H1 (cell line): ENCODE data around the gene APH1B. TPM values are rescaled to one million over a fixed set of nuclear protein-coding genes. Genes with fewer than 3 reads are reported as not detected.

Experiments
- CTCF ChIA-PET: fragments of 300-600 bp; sonication (Branson Sonifier 250); formaldehyde crosslinking; loops from one replicate; lab custom pipeline; 2021; ENCODE audit not compliant: partially characterized antibody; lab: Charles Lee
- POLR2A ChIA-PET: fragments of 300-600 bp; sonication (Branson Sonifier 250); formaldehyde crosslinking; loops from one replicate; lab custom pipeline; 2021; ENCODE audit warnings: inconsistent platforms; ENCODE audit not compliant: partially characterized antibody; lab: Charles Lee
- DNase-seq, 2 experiments: peaks; one replicate each; pipeline versions ENCODE4 v3.0.0 to v3.0.0-alpha.2; 2010 to 2022; ENCODE audit warnings: low spot score in 2 of 2, low read depth in 1 of 2, mixed read lengths in 1 of 2
- FAIRE-seq: peaks from 2 replicates; lab custom pipeline; 2011; peaks lifted over from hg19 to GRCh38; lab: Jason Lieb, UNC
- H2AFZ ChIP-seq: 2 replicates; pipeline ENCODE4 v1.8.1; 2012; ENCODE audit warnings: low read length, inconsistent platforms
- H2AK5ac ChIP-seq: 2 replicates; pipeline ENCODE4 v1.6.1; 2013; ENCODE audit warnings: low read depth, low read length
- H2BK120ac ChIP-seq: replicated peaks from 2 replicates; pipeline ENCODE3; 2013; ENCODE audit warnings: low read depth, low read length, inconsistent platforms
- H2BK12ac ChIP-seq: 2 replicates; pipeline ENCODE4 v1.6.1; 2013; ENCODE audit warnings: low read depth, low read length
- H2BK15ac ChIP-seq: 2 replicates; pipeline ENCODE4 v1.6.1; 2013; ENCODE audit warnings: low read length
- H2BK20ac ChIP-seq: 2 replicates; pipeline ENCODE4 v1.6.1; 2013; ENCODE audit warnings: low read length
- H2BK5ac ChIP-seq: 2 replicates; pipeline ENCODE4 v1.6.1; 2013; ENCODE audit warnings: low read depth, low read length
- H3K14ac ChIP-seq: 2 replicates; pipeline ENCODE4 v1.6.1; 2013; ENCODE audit warnings: inconsistent platforms; ENCODE audit not compliant: insufficient read length
- H3K18ac ChIP-seq: 2 replicates; pipeline ENCODE4 v1.6.1; 2013; ENCODE audit warnings: low read length; ENCODE audit errors: extremely low read depth
- H3K23ac ChIP-seq: 2 replicates; pipeline ENCODE4 v1.6.1; 2013; ENCODE audit warnings: inconsistent platforms; ENCODE audit not compliant: insufficient read length
- H3K23me2 ChIP-seq: 2 replicates; pipeline ENCODE4 v1.6.1; 2013; ENCODE audit warnings: low read depth, low read length
- H3K27ac ChIP-seq: 2 replicates; pipeline ENCODE4 v1.6.1; 2011; ENCODE audit warnings: low read depth, low read length, inconsistent platforms
- H3K27me3 ChIP-seq, 4 experiments: replicated peaks in 1 of 4; 1 replicate in 1 of 4; 2 replicates in 3 of 4; pipeline versions ENCODE4 v1.6.1 to v1.8.1; 2011 to 2013; ENCODE audit warnings: low read length in 3 of 4, mild to moderate bottlenecking in 3 of 4, inconsistent platforms in 2 of 4, mixed read lengths in 2 of 4, moderate library complexity in 1 of 4; ENCODE audit not compliant: control insufficient read depth in 3 of 4, insufficient read depth in 3 of 4; ENCODE audit errors: extremely low read depth in 1 of 4
- H3K36me3 ChIP-seq, 4 experiments: 2 replicates each; pipeline versions ENCODE4 v1.6.1 to v1.8.1; 2011 to 2013; ENCODE audit warnings: mild to moderate bottlenecking in 4 of 4, low read length in 3 of 4, moderate library complexity in 2 of 4, control low read depth in 1 of 4, inconsistent platforms in 1 of 4; ENCODE audit not compliant: insufficient read depth in 4 of 4, control insufficient read depth in 2 of 4
- H3K4ac ChIP-seq: replicated peaks from 2 replicates; pipeline ENCODE3; 2013; ENCODE audit warnings: low read length, low read depth, mixed read lengths, inconsistent platforms; ENCODE audit not compliant: insufficient read length
- H3K4me1 ChIP-seq, 4 experiments: replicated peaks in 1 of 4; 1 replicate in 1 of 4; 2 replicates in 3 of 4; pipeline versions ENCODE4 v1.6.1 to v1.8.1; 2011 to 2013; ENCODE audit warnings: low read length in 3 of 4, inconsistent platforms in 2 of 4, mixed read lengths in 1 of 4; ENCODE audit not compliant: insufficient read depth in 4 of 4, control insufficient read depth in 3 of 4
- H3K4me2 ChIP-seq, 2 experiments: 2 replicates each; pipeline versions ENCODE4 v1.6.1 to v1.8.1; 2011 to 2013; ENCODE audit warnings: low read depth in 2 of 2, low read length in 2 of 2, control low read depth in 1 of 2, inconsistent platforms in 1 of 2, mild to moderate bottlenecking in 1 of 2; ENCODE audit not compliant: insufficient read depth in 1 of 2
- H3K4me3 ChIP-seq, 4 experiments: fragments of 200-600, 300-600 bp in 1 of 4; sonication (generic), shearing (Covaris generic), sonication (Bioruptor Twin) in 1 of 4; 2 replicates each; pipeline versions ENCODE4 v1.5.1 to v1.8.1; 2011 to 2016; ENCODE audit warnings: low read length in 4 of 4, low read depth in 3 of 4, control low read depth in 2 of 4, inconsistent platforms in 2 of 4, mild to moderate bottlenecking in 2 of 4, mixed read lengths in 1 of 4, moderate library complexity in 1 of 4; ENCODE audit not compliant: insufficient read depth in 2 of 4; ENCODE audit errors: extremely low read depth in 1 of 4
- H3K56ac ChIP-seq: replicated peaks from 2 replicates; pipeline ENCODE3; 2013; ENCODE audit warnings: low read depth, mild to moderate bottlenecking, mixed read lengths, low read length, inconsistent platforms; ENCODE audit not compliant: insufficient read length
- H3K79me1 ChIP-seq: 2 replicates; pipeline ENCODE4 v1.6.1; 2013; ENCODE audit warnings: low read depth, low read length, control low read depth
- H3K79me2 ChIP-seq, 2 experiments: 2 replicates each; pipeline versions ENCODE4 v1.6.1 to v1.8.1; 2012 to 2013; ENCODE audit warnings: low read length in 2 of 2, mild to moderate bottlenecking in 2 of 2, inconsistent platforms in 1 of 2; ENCODE audit not compliant: insufficient read depth in 2 of 2, control insufficient read depth in 1 of 2
- H3K9ac ChIP-seq, 4 experiments: replicated peaks in 1 of 4; 1 replicate in 1 of 4; 2 replicates in 3 of 4; pipeline versions ENCODE4 v1.6.1 to v1.8.1; 2011 to 2013; ENCODE audit warnings: low read depth in 3 of 4, low read length in 3 of 4, control low read depth in 2 of 4, mild to moderate bottlenecking in 2 of 4, moderate library complexity in 2 of 4, inconsistent platforms in 1 of 4; ENCODE audit errors: extremely low read depth in 1 of 4
- H3K9me3 ChIP-seq, 2 experiments: 2 replicates each; pipeline versions ENCODE4 v1.6.1 to v1.8.1; 2012 to 2013; ENCODE audit warnings: mild to moderate bottlenecking in 2 of 2, moderate library complexity in 2 of 2, control low read depth in 1 of 2, inconsistent platforms in 1 of 2, low read depth in 1 of 2, low read length in 1 of 2, mixed read lengths in 1 of 2; ENCODE audit not compliant: insufficient read depth in 2 of 2
- H4K20me1 ChIP-seq, 2 experiments: replicated peaks in 1 of 2; 2 replicates each; pipeline versions ENCODE3 to v1.8.1; 2011 to 2013; ENCODE audit warnings: inconsistent platforms in 2 of 2, low read length in 2 of 2, mild to moderate bottlenecking in 1 of 2; ENCODE audit not compliant: insufficient read depth in 2 of 2, control insufficient read depth in 1 of 2
- H4K5ac ChIP-seq: 2 replicates; pipeline ENCODE4 v1.6.1; 2013; ENCODE audit warnings: low read length, low read depth, mixed read lengths, inconsistent platforms; ENCODE audit not compliant: insufficient read length
- H4K8ac ChIP-seq: 2 replicates; pipeline ENCODE4 v1.8.0; 2013; ENCODE audit warnings: mild to moderate bottlenecking, moderate library complexity, low read length, inconsistent platforms; ENCODE audit not compliant: insufficient read depth; ENCODE audit errors: extremely low read depth
- H4K91ac ChIP-seq: replicated peaks from 2 replicates; pipeline ENCODE3; 2013; ENCODE audit warnings: low read length, mixed read lengths, inconsistent platforms; ENCODE audit not compliant: insufficient read length
- BCL11A ChIP-seq, 2 experiments: IDR thresholded peaks; one replicate each; pipeline ENCODE4 v1.6.1; 2011; ENCODE audit warnings: low read depth in 2 of 2, low read length in 2 of 2, mild to moderate bottlenecking in 2 of 2
- CBX8 ChIP-seq: fragments of 300-800, 300-1000 bp; sonication (generic); IDR thresholded peaks from 2 replicates; pipeline ENCODE4 v1.7.1; 2016; ENCODE audit warnings: low read depth, low read length, borderline replicate concordance
- CHD2 ChIP-seq: IDR thresholded peaks from 2 replicates; pipeline ENCODE4 v1.6.1; 2012; ENCODE audit warnings: low read length, improper control_type of control experiment
- E2F6 ChIP-seq: IDR thresholded peaks from 2 replicates; pipeline ENCODE4 v1.6.1; 2012; ENCODE audit warnings: inconsistent platforms
- EP300 ChIP-seq, 2 experiments: IDR thresholded peaks; 1 replicate in 1 of 2; 2 replicates in 1 of 2; pipeline ENCODE4 v1.6.1; 2011 to 2012; ENCODE audit warnings: low read depth in 2 of 2, low read length in 2 of 2, mild to moderate bottlenecking in 2 of 2, borderline replicate concordance in 1 of 2, inconsistent platforms in 1 of 2, moderate library complexity in 1 of 2
- KDM5A ChIP-seq: fragments of 200-600 bp; IDR thresholded peaks from 2 replicates; pipeline ENCODE4 v1.7.1; 2012; ENCODE audit warnings: mild to moderate bottlenecking, low read length, inconsistent platforms, mixed read lengths
- RNF2 ChIP-seq: fragments of 200-900, 300-1000 bp; sonication (generic); IDR thresholded peaks from 2 replicates; pipeline ENCODE4 v1.7.1; 2016; ENCODE audit warnings: borderline replicate concordance, low read depth, mild to moderate bottlenecking, antibody characterized with exemption, low read length; ENCODE audit not compliant: poor library complexity, severe bottlenecking; ENCODE audit errors: missing control alignments
- SRF ChIP-seq: IDR thresholded peaks from 2 replicates; pipeline ENCODE4 v1.6.1; 2011; ENCODE audit warnings: mild to moderate bottlenecking, low read depth, low read length, moderate library complexity
- TAF1 ChIP-seq: IDR thresholded peaks from 2 replicates; pipeline ENCODE4 v1.6.1; 2011; ENCODE audit warnings: mild to moderate bottlenecking, low read depth, low read length
- ZNF274 ChIP-seq: IDR thresholded peaks from 2 replicates; pipeline ENCODE4 v1.7.0; 2012; ENCODE audit warnings: low read length, borderline replicate concordance; ENCODE audit errors: extremely low read depth
- WGBS, 2 experiments: shearing (Covaris generic) in 1 of 2; methylation state at CpG; one replicate each; pipeline versions ENCODE4 v1.1.6 to v1.1.7; 2013 to 2015; ENCODE audit warnings: low lambda C conversion rate in 2 of 2, mixed read lengths in 2 of 2, inconsistent platforms in 1 of 2, low coverage in 1 of 2, missing lambda C conversion rate in 1 of 2; ENCODE audit not compliant: insufficient replicate concordance in 2 of 2, insufficient coverage in 1 of 2, insufficient read length in 1 of 2; ENCODE audit errors: extremely low coverage in 1 of 2, missing lambda C conversion rate in 1 of 2; 5-methylcytosine and 5-hydroxymethylcytosine counted together
- polyA plus RNA-seq, 7 experiments: library from polyadenylated mRNA; depleted of rRNA in 3 of 7; stranded (reverse) in 5 of 7; unstranded in 2 of 7; fragments of >200 nt in 5 of 7; fragments of 200-250 nt in 2 of 7; gene quantifications; 1 replicate in 5 of 7; 2 replicates in 1 of 7; 4 replicates in 1 of 7; pipeline versions ENCODE4 v1.2.1 to v1.2.3, GENCODE V29; 2011 to 2013; ENCODE audit warnings: missing spikeins in 2 of 7, mixed read lengths in 2 of 7
- total RNA-seq: library from RNA; stranded (reverse); fragmentation: NEBNext Ultra II Directional; extraction: Animal tissue kit (Norgen Biotek cat#: 25700); gene quantifications from 2 replicates; pipeline ENCODE4 v1.2.1, GENCODE V29; 2021
- TF ChIP-seq, protein P1 (sequence below): IDR thresholded peaks from 2 replicates; pipeline ENCODE4 v1.6.1; 2012; ENCODE audit warnings: inconsistent platforms

Gene APH1B
- total and polyA plus RNA-seq, 2 of the 8 experiments (the other 6 are each of a cell fraction or from before 2014, with no cell fraction given) = 11.5 to 22.9 TPM

DNA sequence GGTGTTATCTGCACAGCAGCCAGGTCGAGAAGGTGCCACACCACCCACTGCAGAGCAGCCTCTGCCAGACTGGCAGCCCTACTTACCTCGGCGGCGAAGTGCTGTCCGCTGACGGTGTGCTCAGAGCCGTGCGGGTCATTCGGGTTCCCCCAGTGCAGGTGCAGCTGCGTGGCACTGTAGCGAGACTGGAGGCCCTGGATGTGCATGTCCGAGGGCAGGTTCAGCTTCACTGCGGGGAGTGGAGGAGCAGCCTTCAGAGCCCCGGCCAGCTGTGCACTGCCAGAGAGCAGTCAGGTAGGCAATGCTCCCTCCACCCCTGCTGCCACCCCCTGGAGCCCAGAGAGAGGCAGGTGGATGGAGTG lies 68.0 kb downstream of the APH1B start:
- CTCF ChIA-PET = no interaction called here
- 96% methylated on average over 14 of the region's 14 CpGs; no CpG with 5 or more reads in 1 of the 2 experiments for WGBS, 2 experiments
- TF ChIP-seq EP300 (IDR thresholded peaks at IDR 0.05; ENCODE audit: borderline replicate concordance in 1 of 2, low read depth in 2 of 2, low read length in 2 of 2) = no peak
- TF ChIP-seq SRF = no peak
- no peak for TF ChIP-seq E2F6
- TF ChIP-seq TAF1 = no peak
- no peak for TF ChIP-seq KDM5A
- no peak for TF ChIP-seq CHD2
- no peak for TF ChIP-seq RNF2
- no peak for TF ChIP-seq BCL11A (IDR thresholded peaks at IDR 0.05; ENCODE audit: low read depth in 2 of 2, low read length in 2 of 2)
- TF ChIP-seq CBX8 = no peak
- no peak for TF ChIP-seq ZNF274
- TF ChIP-seq, protein P1, sequence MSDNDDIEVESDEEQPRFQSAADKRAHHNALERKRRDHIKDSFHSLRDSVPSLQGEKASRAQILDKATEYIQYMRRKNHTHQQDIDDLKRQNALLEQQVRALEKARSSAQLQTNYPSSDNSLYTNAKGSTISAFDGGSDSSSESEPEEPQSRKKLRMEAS = no peak

More for the DNA sequence above, 68.0 kb downstream of the APH1B start:
- Histone ChIP-seq H3K79me1 (no peaks in the 10 kb centered on the region), H3K9ac (no peak overlapping the region), H3K79me2 (no peaks in the 10 kb centered on the region), H3K4me3 (no peak overlapping the region), H3K9me3 (no peaks in the 10 kb centered on the region), H2BK20ac (no peak overlapping the region), H3K23ac (no peak overlapping the region), H3K4ac (no peak overlapping the region), H3K4me1 (peaks cover 7 to 14% (median 9%) of the 10 kb centered on the region in 4 experiments), H4K8ac (no peak overlapping the region), H3K27me3 (no peaks in the 10 kb centered on the region), H3K56ac (no peak overlapping the region), H2AK5ac (no peak overlapping the region), H3K4me2 (no peak overlapping the region), H4K5ac (no peak overlapping the region), H2AFZ (no peak overlapping the region), H2BK12ac (no peak overlapping the region), H3K23me2 (no peaks in the 10 kb centered on the region), H3K36me3 (no peaks in the 10 kb centered on the region), H2BK5ac (no peak overlapping the region; the same call in 1 of the 2 replicates), H3K14ac (no peak overlapping the region), H2BK15ac (0 out of 2 replicates have a peak overlapping the region, but pooled peaks have one; percentile 35), H4K20me1 (no peaks in the 10 kb centered on the region), H3K27ac (no peak overlapping the region), H3K18ac (no peak overlapping the region), H4K91ac (no peak overlapping the region), H2BK120ac (no peak overlapping the region)
- DNase-seq (no peak), FAIRE-seq (no peak)
- POLR2A ChIA-PET = no interaction called here
